Measurements from ENCODE around the gene SNAI1.

The SNAI1 gene

DNA sequence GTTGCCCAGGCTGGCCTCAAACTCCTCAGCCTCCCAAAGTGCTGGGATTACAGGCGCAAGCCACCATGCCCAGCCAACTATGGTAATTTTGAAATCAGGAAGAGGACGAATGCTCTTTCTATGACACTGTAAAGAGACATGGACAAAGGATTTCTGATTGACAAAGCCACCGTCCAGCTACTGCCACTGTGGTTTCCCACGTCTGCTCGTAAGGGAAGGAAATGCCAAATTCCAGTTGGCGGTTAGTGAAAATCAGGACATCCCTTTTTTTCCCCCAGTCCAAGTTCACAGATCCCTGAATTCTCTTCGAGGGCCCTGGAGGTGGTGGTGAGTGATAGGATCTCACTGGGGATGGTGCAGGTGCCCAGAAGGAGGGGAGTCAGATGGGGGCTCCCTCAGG lies 31.2 kb downstream of the SNAI1 start:
- DNase-seq (ENCODE audit: low read depth): no peak

DNA sequence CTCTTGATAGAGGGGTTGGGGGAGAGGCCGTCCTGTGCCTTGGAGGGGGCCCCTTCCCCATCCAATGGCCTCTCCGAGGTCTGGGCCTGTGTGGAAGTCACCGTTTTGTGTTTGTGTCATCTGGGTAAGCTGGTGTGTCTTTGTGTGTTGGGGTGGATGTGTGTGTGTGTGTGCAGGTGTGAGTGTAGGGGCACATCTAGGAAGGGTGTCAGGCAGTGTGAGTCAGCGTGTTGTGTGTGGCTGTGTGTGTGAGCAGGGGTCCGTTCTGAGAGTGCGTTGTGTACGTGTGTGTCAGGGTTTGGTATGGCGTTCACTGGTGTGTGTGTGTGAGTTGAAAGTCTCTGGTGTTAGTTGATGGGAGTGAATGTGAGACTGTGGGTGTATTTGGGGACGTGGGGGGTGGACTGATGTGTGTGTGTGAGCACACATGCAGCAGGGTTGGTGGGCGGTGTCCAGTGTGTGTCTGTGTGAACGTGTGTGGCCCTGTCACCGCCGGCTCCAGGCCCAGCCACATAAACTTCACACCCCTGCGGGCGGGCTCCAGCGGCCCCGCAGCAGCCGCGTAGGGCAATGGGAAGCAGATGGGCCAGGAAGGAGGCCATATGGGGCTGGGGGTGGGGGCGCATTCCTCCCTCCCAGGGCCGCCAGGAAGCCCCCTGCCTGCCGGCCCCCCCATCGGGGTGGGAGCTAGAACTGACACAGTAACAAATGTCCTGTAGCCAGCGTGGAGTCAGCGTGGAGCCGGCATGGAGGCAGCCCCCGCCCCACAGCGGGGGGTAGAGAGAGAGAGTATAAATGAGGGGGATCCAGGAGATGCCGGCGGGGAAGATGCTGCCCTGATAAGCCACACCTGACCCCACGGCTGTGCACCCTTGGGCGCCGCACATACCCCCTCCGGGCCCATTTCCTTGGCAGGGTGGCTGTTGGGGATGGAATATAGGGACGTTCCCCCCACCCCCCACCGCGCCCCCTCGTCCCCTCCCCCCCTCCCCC lies 32.1 kb downstream of the SNAI1 start:
- DNase-seq (ENCODE audit: low read depth): no peak

DNA sequence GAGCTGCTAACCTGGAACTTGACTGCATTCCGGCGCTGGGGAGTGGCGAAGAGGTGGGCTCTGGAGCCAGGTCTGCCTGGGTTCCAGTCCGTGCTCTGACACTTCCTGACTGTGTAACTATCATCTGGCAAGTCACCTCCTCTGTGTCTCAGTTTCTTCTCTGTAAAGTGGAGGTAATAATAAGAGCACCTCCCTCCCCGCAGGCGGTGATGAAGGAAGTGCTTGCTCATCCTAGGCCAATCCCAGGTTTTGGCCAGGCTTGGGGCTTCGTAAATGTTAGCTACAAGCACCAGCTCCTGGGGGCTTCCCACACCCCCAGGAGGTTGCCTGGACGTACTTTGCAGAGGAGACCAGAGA lies 32.8 kb downstream of the SNAI1 start:
- DNase-seq (ENCODE audit: low read depth): no peak

GRCh38 chr20:50015993-50016770 lies 33.4 kb downstream of the SNAI1 start:
- DNase-seq (ENCODE audit: low read depth): no peak

DNA sequence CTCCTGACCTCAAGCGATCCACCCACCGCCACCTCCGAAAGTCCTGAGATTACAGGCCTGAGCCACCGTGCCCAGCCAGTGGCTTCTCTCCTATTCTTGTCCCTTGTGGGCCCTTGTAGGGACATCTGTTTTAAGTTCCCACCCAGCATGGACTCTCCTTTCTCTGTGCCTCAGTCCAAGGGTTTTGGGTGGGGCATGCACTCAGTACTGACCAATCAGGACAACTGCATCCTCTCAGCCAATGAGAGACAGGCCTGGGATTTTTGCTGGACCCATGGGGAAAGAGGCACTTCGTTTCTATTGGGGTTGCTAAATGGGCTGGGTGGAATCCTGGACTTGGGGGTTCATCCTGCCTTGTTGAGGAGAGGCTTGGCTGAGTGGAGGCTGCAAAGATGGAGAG lies 34.4 kb downstream of the SNAI1 start:
- no peak for DNase-seq (ENCODE audit: low read depth)

DNA sequence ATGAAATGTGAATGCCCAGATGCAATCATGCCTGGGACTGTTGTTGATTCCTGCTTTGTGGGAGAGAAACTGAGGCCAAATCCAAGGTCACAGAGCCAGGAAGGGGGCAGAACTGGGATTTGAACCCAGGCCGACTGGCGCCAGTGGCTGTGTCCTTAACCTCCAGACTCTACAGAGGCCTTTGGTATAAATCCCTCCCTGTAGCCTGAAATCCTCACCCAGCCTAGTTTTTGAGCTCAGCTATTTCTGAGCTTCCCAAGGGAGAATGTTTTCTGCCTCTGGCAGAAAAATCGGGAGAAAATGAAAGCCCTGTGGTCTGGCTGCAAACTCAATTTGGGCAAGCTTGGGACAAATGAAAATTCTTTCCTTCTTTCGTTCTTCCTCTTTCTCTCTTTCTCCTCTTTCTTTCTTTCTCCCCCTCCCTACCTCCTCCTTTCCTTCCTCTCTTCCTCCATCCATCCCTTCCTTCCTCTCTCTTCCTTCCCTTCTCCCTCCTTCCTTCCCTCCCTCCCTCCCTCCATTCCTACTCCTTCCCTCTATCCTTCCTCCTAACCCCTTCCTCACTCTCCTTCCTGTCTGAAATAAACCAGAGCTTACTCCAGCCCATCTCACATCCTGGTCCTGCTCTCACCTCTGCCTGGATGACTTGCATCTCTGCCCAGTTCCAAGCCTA lies 34.9 kb downstream of the SNAI1 start:
- DNase-seq (ENCODE audit: low read depth): no peak

GRCh38 chr20:50019466-50020256 lies 36.9 kb downstream of the SNAI1 start:
- no peak for DNase-seq (ENCODE audit: low read depth)

- DNase-seq (ENCODE audit: low read depth): no peak
Observed at GRCh38 chr20:50020288-50020687, 37.5 kb downstream of the SNAI1 start.

GRCh38 chr20:50022676-50023075 lies 39.9 kb downstream of the SNAI1 start:
- no peak for DNase-seq (ENCODE audit: low read depth)

- no peak for DNase-seq (ENCODE audit: low read depth)
Observed at GRCh38 chr20:50023116-50023805, 40.5 kb downstream of the SNAI1 start.

DNA sequence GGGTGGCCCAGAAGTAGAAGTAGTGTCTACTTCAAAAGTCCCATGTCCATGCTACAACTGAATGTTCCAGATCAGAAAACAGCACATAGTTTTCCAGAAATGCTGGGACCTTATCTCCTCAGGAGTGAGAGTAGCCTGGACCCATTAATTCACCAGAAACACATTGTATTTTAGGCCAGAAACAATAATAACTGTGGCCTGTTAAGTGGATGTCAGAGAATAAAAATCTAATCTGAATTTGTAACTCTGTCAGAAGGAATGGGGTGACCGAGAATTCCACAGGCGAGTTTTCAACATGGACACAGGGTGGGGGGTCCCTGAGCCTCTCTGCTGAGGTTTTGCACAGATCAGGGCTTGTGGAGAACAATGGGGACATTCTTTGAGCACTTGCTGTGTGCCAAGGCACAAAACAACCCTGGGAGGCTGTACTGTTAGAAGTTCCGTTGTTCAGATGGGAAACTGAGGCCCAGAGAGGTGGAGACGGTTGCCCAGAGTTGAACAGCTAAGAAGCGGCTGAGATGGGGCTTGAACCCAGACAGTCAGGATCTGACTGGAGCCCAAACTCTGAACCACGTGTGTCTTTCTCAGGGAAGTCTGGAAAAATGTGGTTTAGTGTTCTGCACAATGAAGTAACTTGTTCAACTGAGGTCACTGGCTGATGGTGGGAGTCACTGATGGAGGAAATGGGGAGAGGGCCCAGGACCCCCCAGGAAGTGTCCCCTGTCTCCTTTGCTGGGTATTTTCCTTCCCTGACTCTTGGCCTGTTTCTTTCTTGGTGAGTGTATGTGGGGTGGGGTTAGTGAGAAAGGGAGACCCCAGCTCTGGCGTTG lies 44.2 kb downstream of the SNAI1 start:
- DNase-seq (ENCODE audit: low read depth): no peak

DNA sequence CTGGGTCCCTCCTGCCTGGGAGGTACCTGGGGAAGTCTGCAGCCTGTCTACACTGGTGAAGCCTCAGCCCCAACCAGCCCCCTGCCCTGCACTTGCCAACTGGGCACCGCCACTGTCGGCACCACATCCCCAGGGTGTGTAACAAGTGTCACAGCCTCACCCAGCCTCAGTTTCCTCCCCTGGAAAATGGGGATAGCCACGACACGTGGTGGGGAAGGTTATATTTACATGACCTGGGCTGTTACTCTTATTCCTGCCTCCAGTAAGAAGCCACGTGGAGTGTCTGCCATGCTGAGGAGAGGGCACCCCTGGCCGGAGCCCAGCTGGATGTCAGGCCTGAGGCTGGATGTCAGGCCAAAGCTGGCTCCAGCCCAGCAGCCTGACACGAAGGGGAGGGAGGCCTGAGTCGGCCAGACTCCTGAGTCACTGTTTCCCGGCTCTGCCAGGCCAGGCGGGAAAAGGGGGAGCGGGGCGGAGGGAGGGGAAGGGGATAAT lies 44.9 kb downstream of the SNAI1 start:
- no peak for DNase-seq (ENCODE audit: low read depth)

- no peak for DNase-seq (ENCODE audit: low read depth)
Observed at GRCh38 chr20:50029083-50029696, 46.4 kb downstream of the SNAI1 start.

- DNase-seq (ENCODE audit: low read depth): no peak
Observed at GRCh38 chr20:50029697-50030461, 47.1 kb downstream of the SNAI1 start.

DNA sequence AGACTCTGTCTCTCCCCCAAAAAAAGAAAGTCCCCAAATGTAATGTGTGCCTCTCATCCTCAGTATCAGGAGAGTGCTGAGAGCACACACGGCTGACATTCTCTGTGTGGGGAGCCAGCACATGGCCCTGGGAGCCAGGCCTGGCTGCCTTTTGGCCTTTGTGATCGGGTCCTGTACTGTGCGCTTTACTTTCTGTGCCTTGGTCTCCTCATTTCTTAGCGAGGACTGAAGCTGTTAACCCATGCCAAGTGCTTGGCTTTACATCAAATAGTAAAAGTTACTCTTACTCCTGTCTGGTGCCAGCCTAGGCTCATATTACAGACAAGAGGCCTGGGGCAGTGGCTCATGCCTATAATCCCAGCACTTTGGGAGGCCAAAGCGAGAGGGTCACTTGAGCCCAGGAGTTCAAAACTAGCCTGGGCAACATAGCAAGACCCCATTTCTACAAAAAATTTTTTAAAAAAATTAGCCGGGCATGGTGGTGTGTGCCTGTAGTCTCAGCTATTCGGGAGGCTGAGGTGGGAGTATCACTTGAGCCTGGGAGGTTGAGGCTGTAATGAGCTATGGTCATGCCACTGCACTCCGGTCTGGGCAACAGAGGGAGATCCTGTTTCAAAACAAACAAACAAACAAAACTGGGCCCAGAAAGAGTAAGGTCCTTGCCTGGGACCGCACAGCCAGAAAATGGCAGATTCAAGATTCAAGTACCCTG lies 50.3 kb downstream of the SNAI1 start:
- no peak for DNase-seq (ENCODE audit: low read depth)

GRCh38 chr20:50034567-50035180 lies 51.9 kb downstream of the SNAI1 start:
- no peak for DNase-seq (ENCODE audit: low read depth)

DNA sequence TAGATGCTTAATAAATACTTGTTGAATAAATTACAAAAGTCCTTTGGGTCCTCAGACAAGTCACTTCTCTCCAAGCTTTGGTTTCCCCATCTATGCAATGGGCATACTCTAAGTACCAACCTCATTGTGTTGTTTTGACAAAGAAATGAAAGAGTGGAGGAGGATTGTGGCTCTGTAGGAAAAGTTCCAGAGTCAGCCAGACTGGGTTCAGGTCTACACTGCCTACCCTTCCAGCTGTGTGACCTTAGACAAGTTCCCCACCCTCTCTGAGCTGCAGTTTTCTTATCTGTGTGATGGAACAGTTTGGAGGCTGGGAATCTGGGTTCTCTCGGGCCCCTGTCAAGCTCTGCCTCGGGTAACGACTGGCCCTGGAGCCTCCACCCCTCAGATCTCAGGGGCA lies 53.9 kb downstream of the SNAI1 start:
- DNase-seq (ENCODE audit: low read depth): no peak

GRCh38 chr20:50037123-50037522 lies 54.3 kb downstream of the SNAI1 start:
- no peak for DNase-seq (ENCODE audit: low read depth)
